NCI-H2227 (cell line): ENCODE results near the gene PTPA.
A peak's percentile ranks its signal among the peaks of the same experiment; 100 is the strongest.

ENCODE experiments used
- DNase-seq: peaks from one replicate; lab custom pipeline; 2025; ENCODE audit not compliant: unreplicated experiment; lab: John Stamatoyannopoulos, UW

Gene PTPA

GRCh38 chr9:129136446-129137035, 25.3 kb downstream of the PTPA start:
- peak; percentile 36 for DNase-seq

GRCh38 chr9:129137292-129138143, 26.3 kb downstream of the PTPA start:
- DNase-seq = no peak

GRCh38 chr9:129138144-129138462, 26.9 kb downstream of the PTPA start:
- DNase-seq = no peak

- DNase-seq = no peak
Measured at GRCh38 chr9:129138476-129139232, 27.4 kb downstream of the PTPA start.

- DNase-seq = peak; percentile 78
Measured at GRCh38 chr9:129139233-129139992, 28.2 kb downstream of the PTPA start.

- peak; percentile 84 for DNase-seq
Measured at GRCh38 chr9:129139993-129140396, 28.8 kb downstream of the PTPA start.

- peak; percentile 9 for DNase-seq
Measured at GRCh38 chr9:129140397-129141065, 29.3 kb downstream of the PTPA start.

- DNase-seq = no peak
Measured at GRCh38 chr9:129141066-129142041, 30.1 kb downstream of the PTPA start.

- no peak for DNase-seq
Measured at GRCh38 chr9:129142138-129142935, 31.1 kb downstream of the PTPA start.

GRCh38 chr9:129143031-129143927, 32.1 kb downstream of the PTPA start:
- peak; percentile 73 for DNase-seq

GRCh38 chr9:129145316-129145715, 34.1 kb downstream of the PTPA start:
- no peak for DNase-seq

GRCh38 chr9:129145841-129146292, 34.7 kb downstream of the PTPA start:
- no peak for DNase-seq

GRCh38 chr9:129146441-129146941, 35.3 kb downstream of the PTPA start:
- DNase-seq = no peak

GRCh38 chr9:129148463-129149204, 37.4 kb downstream of the PTPA start:
- no peak for DNase-seq

- no peak for DNase-seq
Measured at GRCh38 chr9:129149442-129149841, 38.2 kb downstream of the PTPA start.

- no peak for DNase-seq
Measured at GRCh38 chr9:129150122-129150521, 38.9 kb downstream of the PTPA start.
